GM12878 (cell line): ENCODE data around the gene GPER1. TPM values are rescaled to one million over a fixed set of nuclear protein-coding genes. Genes with fewer than 3 reads are reported as not detected.
A peak's percentile ranks its signal among the peaks of the same experiment; 100 is the strongest.

ENCODE experiments used
- ATAC-seq: fragments of 200-7000 bp; cut with Tn5 transposase; 3 replicates; pipeline ENCODE4 v1.9.1; 2020; ENCODE audit warnings: mild to moderate bottlenecking, moderate library complexity
- BruUV-seq: library from RNA; stranded (reverse); fragments of 400-500 nt; replicated peaks from 2 replicates; lab custom pipeline; 2021; lab: Mats Ljungman, UMichigan
- CTCF ChIA-PET: fragments of 300-600 bp; sonication (Branson Sonifier 250); formaldehyde crosslinking; extraction: SDS; loops from one replicate; lab custom pipeline; 2021; ENCODE audit warnings: inconsistent platforms; lab: Yijun Ruan, JAX
- POLR2A ChIA-PET: fragments of 350-600 bp; formaldehyde crosslinking; extraction: SDS; loops from one replicate; lab custom pipeline; 2021; ENCODE audit warnings: inconsistent platforms; lab: Charles Lee
- RAD21 ChIA-PET: fragments of 300-600 bp; sonication (Branson Sonifier 250); formaldehyde crosslinking; loops from one replicate; lab custom pipeline; 2023; ENCODE audit warnings: antibody characterized with exemption; ENCODE audit not compliant: unreplicated experiment; lab: Charles Lee
- SMC1A ChIA-PET: fragments of 300-600 bp; sonication (Branson Sonifier 250); formaldehyde crosslinking; loops from one replicate; lab custom pipeline; 2023; ENCODE audit not compliant: unreplicated experiment, uncharacterized antibody; lab: Charles Lee
- DNase-seq: peaks from one replicate; pipeline ENCODE4 v3.0.0-alpha.2; 2011; ENCODE audit warnings: low read depth, low spot score
- FAIRE-seq: peaks from 3 replicates; lab custom pipeline; 2011; peaks lifted over from hg19 to GRCh38; lab: Jason Lieb, UNC
- H2AFZ ChIP-seq: 2 replicates; pipeline ENCODE4 v1.6.0; 2011; ENCODE audit warnings: low read depth, low read length, control low read depth; ENCODE audit not compliant: control insufficient read depth
- H3K27ac ChIP-seq: 2 replicates; pipeline ENCODE4 v1.5.1; 2011; ENCODE audit warnings: control low read depth; ENCODE audit not compliant: control insufficient read depth, insufficient read depth
- H3K27me3 ChIP-seq, 2 experiments: replicated peaks in 1 of 2; 2 replicates each; pipeline versions ENCODE4 v1.6.0 to v1.6.1; 2011; ENCODE audit warnings: low read length in 1 of 2; ENCODE audit not compliant: control insufficient read depth in 2 of 2, insufficient read depth in 2 of 2
- H3K36me3 ChIP-seq, 2 experiments: 2 replicates each; pipeline ENCODE4 v1.5.1; 2011; ENCODE audit warnings: low read length in 1 of 2; ENCODE audit not compliant: control insufficient read depth in 2 of 2, insufficient read depth in 2 of 2
- H3K4me1 ChIP-seq: 2 replicates; pipeline ENCODE4 v1.6.1; 2011; ENCODE audit warnings: mild to moderate bottlenecking, low read length, moderate library complexity, mixed read lengths; ENCODE audit not compliant: control insufficient read depth, insufficient read depth
- H3K4me2 ChIP-seq: 2 replicates; pipeline ENCODE4 v1.6.0; 2011; ENCODE audit warnings: control low read depth; ENCODE audit not compliant: control insufficient read depth, insufficient read depth
- H3K4me3 ChIP-seq: fragments of 200-600 bp; sonication (generic); 2 replicates; pipeline ENCODE4 v1.5.1; 2016
- H3K79me2 ChIP-seq: 2 replicates; pipeline ENCODE4 v1.6.0; 2011; ENCODE audit warnings: low read length; ENCODE audit not compliant: control insufficient read depth, insufficient read depth
- H3K9ac ChIP-seq: 2 replicates; pipeline ENCODE4 v1.8.0; 2011; ENCODE audit warnings: low read length, control low read depth, mixed read lengths; ENCODE audit not compliant: control insufficient read depth, insufficient read depth
- H3K9me3 ChIP-seq: replicated peaks from 3 replicates; pipeline ENCODE4 v1.5.1; 2011; ENCODE audit warnings: mild to moderate bottlenecking, low read length; ENCODE audit not compliant: control insufficient read depth, insufficient read depth
- H4K20me1 ChIP-seq: 2 replicates; pipeline ENCODE4 v1.6.0; 2011; ENCODE audit not compliant: control insufficient read depth, insufficient read depth
- BHLHE40 ChIP-seq, 2 experiments: fragments of 450-650 bp in 1 of 2; IDR thresholded peaks; 2 replicates each; pipeline ENCODE4 v1.6.1; 2011 to 2017; ENCODE audit warnings: low read depth in 2 of 2, borderline replicate concordance in 1 of 2, improper control_type of control experiment in 1 of 2, low read length in 1 of 2, mild to moderate bottlenecking in 1 of 2
- CBX5 ChIP-seq: sonication (generic); IDR thresholded peaks from 2 replicates; pipeline ENCODE4 v1.6.1; 2016; ENCODE audit warnings: low read depth, moderate library complexity, mild to moderate bottlenecking, inconsistent platforms
- CHD4 ChIP-seq: fragments of 200-600 bp; sonication (generic); IDR thresholded peaks from 2 replicates; pipeline ENCODE4 v1.6.1; 2016; ENCODE audit warnings: mild to moderate bottlenecking
- CREM ChIP-seq: IDR thresholded peaks from 2 replicates; pipeline ENCODE4 v1.6.1; 2014; ENCODE audit warnings: antibody characterized with exemption, low read depth
- DPF2 ChIP-seq: fragments of 450-650 bp; IDR thresholded peaks from 2 replicates; pipeline ENCODE4 v1.6.1; 2017; ENCODE audit warnings: mild to moderate bottlenecking
- IKZF2 ChIP-seq, 2 experiments: fragments of 450-650 bp; IDR thresholded peaks; 2 replicates each; pipeline ENCODE4 v1.6.1; 2017; ENCODE audit warnings: mild to moderate bottlenecking in 2 of 2, moderate library complexity in 2 of 2
- KDM1A ChIP-seq: fragments of 200-600 bp; sonication (generic); IDR thresholded peaks from 2 replicates; pipeline ENCODE4 v1.6.1; 2016; ENCODE audit warnings: borderline replicate concordance
- NR2C2 ChIP-seq: IDR thresholded peaks from 2 replicates; pipeline ENCODE4 v1.6.1; 2011; ENCODE audit warnings: borderline replicate concordance, low read depth; ENCODE audit not compliant: control insufficient read depth, insufficient read length
- RCOR1 ChIP-seq: conservative IDR thresholded peaks from 2 replicates; pipeline ENCODE4 v1.6.1; 2012; ENCODE audit warnings: low read depth, low read length, improper control_type of control experiment
- SPI1 ChIP-seq: IDR thresholded peaks from 2 replicates; pipeline ENCODE4 v1.6.1; 2011; ENCODE audit warnings: low read depth, mild to moderate bottlenecking, low read length, moderate library complexity, borderline replicate concordance; ENCODE audit not compliant: insufficient read depth
- TCF12 ChIP-seq: IDR thresholded peaks from 2 replicates; pipeline ENCODE4 v1.6.1; 2011; ENCODE audit warnings: low read depth, mild to moderate bottlenecking, low read length
- ZNF622 ChIP-seq: fragments of 450-650 bp; IDR thresholded peaks from 2 replicates; pipeline ENCODE4 v1.6.1; 2017; ENCODE audit warnings: mild to moderate bottlenecking, inconsistent platforms
- WGBS: methylation state at CpG from one replicate; pipeline ENCODE4 v1.1.6; 2016; ENCODE audit warnings: low lambda C conversion rate; ENCODE audit not compliant: insufficient replicate concordance, insufficient coverage; ENCODE audit errors: missing lambda C conversion rate; 5-methylcytosine and 5-hydroxymethylcytosine counted together
- in situ Hi-C: fragments of 300-500 bp; cut with MboI; formaldehyde crosslinking; loops from 9 replicates; pipeline ENCODE4 v1.14.3; 2018; ENCODE audit warnings: mixed read lengths
- intact Hi-C: fragments of 100-400 bp; cut with micrococcal nuclease; formaldehyde crosslinking; loops from one replicate; pipeline ENCODE4 v1.14.2; 2022; ENCODE audit not compliant: unreplicated experiment
- polyA plus RNA-seq, 11 experiments: library from polyadenylated mRNA; depleted of rRNA in 4 of 11; unstranded in 6 of 11; stranded (reverse) in 5 of 11; fragments of >200 nt; fragmentation: Nextera tagmentation in 4 of 11; fragmentation: Illumina TruSeq in 1 of 11; extraction: Ambion mirVana in 4 of 11; extraction: Trizol in 1 of 11; gene quantifications; 1 replicate in 1 of 11; 2 replicates in 10 of 11; pipeline versions ENCODE4 v1.2.1 to v1.2.3, GENCODE V29; 2011 to 2016; ENCODE audit warnings: inconsistent platforms in 2 of 11, missing spikeins in 2 of 11, low read depth in 1 of 11
- total RNA-seq, 4 experiments: library from RNA; depleted of rRNA in 3 of 4; stranded (reverse); fragments of >200 nt in 3 of 4; fragmentation: Illumina TruSeq in 1 of 4; extraction: Trizol in 1 of 4; gene quantifications; 2 replicates each; pipeline versions ENCODE4 v1.2.1 to v1.2.3, GENCODE V29; 2013 to 2021
- TF ChIP-seq, protein P1 (sequence below): IDR thresholded peaks from 2 replicates; pipeline ENCODE4 v1.6.1; 2011; ENCODE audit warnings: mild to moderate bottlenecking, low read depth, low read length, moderate library complexity; ENCODE audit not compliant: insufficient replicate concordance

GPER1 gene
- total and polyA plus RNA-seq, 10 of the 15 experiments (the other 5 are each of a cell fraction or from before 2014, with no cell fraction given) = 0.03 to 6.5 (median 2.6) TPM

- ChIA-PET SMC1A (interaction anchor here (0.6 kb wide), 1 partner anchor 21 kb away, joined by 3 read pairs; no protein-coding TSS in a partner anchor), CTCF (interaction anchor here (0.8 to 2.9 kb wide), 3 partner anchors 10 to 114 kb away, joined by 3 to 6 read pairs (median 3); no protein-coding TSS in a partner anchor), RAD21 (no interaction called here), POLR2A (interaction anchor here (0.5 kb wide), 1 partner anchor 13 kb away, joined by 8 read pairs; no protein-coding TSS in a partner anchor)
- Histone ChIP-seq H3K27me3 (no peaks in the 10 kb centered on the region), H4K20me1 (no peaks in the 10 kb centered on the region), H3K4me1 (peaks cover 13% of the 10 kb centered on the region), H3K27ac (no peak overlapping the region), H3K9me3 (no peaks in the 10 kb centered on the region), H2AFZ (no peak overlapping the region), H3K9ac (no peak overlapping the region), H3K4me2 (no peak overlapping the region), H3K4me3 (no peak overlapping the region), H3K36me3 (peaks cover 4 to 5% of the 10 kb centered on the region in 2 experiments; a peak in 3 of 4 replicates), H3K79me2 (peaks cover 8% of the 10 kb centered on the region)
- ATAC-seq (no peak), FAIRE-seq (no peak), DNase-seq (no peak)
- in situ Hi-C loops = no loop called here
- intact Hi-C loops = no loop called here
- 78% methylated on average over 29 of the region's 36 CpGs for WGBS
- no TSS peak for BruUV-seq
- TF ChIP-seq ZNF622 = no peak
- 0 out of 2 replicates have a peak, but pooled peaks have one; percentile 30 for TF ChIP-seq TCF12
- peak in 1 of 2 experiments; percentile 34; a peak in 1 of 4 replicates for TF ChIP-seq BHLHE40 (IDR thresholded peaks at IDR 0.05; ENCODE audit: borderline replicate concordance in 1 of 2, low read depth in 2 of 2, low read length in 1 of 2)
Observed at GRCh38 chr7:1055956-1056784, 31.7 kb upstream of the GPER1 start.

DNA sequence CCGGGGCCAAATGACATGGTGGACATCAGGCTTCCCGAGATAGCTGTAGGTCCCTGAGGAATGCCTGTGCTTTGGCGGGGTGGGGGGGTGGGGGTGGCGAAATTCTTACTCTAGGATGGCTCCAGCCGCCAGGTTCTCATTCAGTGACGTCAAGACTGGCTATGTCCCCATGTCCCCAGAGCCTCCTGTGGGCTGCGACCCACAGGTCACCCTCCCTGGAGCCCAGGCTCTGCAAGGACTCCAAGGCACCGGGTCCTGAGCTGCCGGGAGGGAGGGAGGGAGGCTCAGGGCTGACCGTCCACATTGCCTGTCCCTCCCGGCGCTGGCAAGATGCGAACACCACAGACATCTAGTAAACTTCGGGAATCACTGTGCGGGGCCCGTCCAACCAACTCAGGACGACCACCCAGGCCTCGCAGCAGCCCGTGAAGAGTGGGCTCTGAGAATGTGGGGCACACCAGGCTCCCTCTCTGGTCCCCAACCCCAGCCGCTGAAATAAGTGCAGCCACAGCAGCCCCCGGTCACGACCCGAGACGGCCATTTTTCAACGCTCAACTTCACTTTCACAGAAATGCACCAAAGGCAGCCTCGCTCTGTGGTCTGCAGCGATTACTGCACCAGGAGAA is 31.0 kb upstream of the GPER1 start:
- Histone ChIP-seq H4K20me1 (no peaks in the 10 kb centered on the region), H3K27me3 (no peaks in the 10 kb centered on the region), H3K9me3 (no peaks in the 10 kb centered on the region), H3K79me2 (peaks cover 9% of the 10 kb centered on the region), H3K9ac (no peak overlapping the region), H3K4me1 (peaks cover 20% of the 10 kb centered on the region), H3K27ac (no peak overlapping the region), H2AFZ (no peak overlapping the region), H3K4me3 (no peak overlapping the region), H3K36me3 (peaks cover 4 to 5% of the 10 kb centered on the region in 2 experiments; a peak in 3 of 4 replicates), H3K4me2 (no peak overlapping the region)
- FAIRE-seq = no peak
- CTCF ChIA-PET = interaction anchor here (2.9 kb wide), 1 partner anchor 9 kb away, joined by 6 read pairs; no protein-coding TSS in a partner anchor
- no TSS peak for BruUV-seq
- SMC1A ChIA-PET = no interaction called here
- in situ Hi-C loops (no loop called here), intact Hi-C loops (loop anchor here (1.0 kb wide), 1 partner anchor 11 kb away; no protein-coding TSS in a partner anchor)
- RAD21 ChIA-PET = interaction anchor here (0.6 kb wide), 1 partner anchor 82 kb away, joined by 3 read pairs; no protein-coding TSS in a partner anchor
- ATAC-seq = no peak
- no peak for DNase-seq
- POLR2A ChIA-PET = interaction anchor here (1.6 kb wide), 1 partner anchor 13 kb away, joined by 8 read pairs; the partner anchor contains the start of gene GPR146
- WGBS = 95% methylated on average over 23 of the region's 27 CpGs
- TF ChIP-seq KDM1A (no peak), SPI1 (no peak), NR2C2 (no peak), CBX5 (no peak), BHLHE40 (IDR thresholded peaks at IDR 0.05; ENCODE audit: borderline replicate concordance in 1 of 2, low read depth in 2 of 2, low read length in 1 of 2) (no peak), CHD4 (no peak), RCOR1 (no peak), CREM (no peak), DPF2 (no peak), IKZF2 (IDR thresholded peaks at IDR 0.05) (no peak)
- TF ChIP-seq, protein P1, sequence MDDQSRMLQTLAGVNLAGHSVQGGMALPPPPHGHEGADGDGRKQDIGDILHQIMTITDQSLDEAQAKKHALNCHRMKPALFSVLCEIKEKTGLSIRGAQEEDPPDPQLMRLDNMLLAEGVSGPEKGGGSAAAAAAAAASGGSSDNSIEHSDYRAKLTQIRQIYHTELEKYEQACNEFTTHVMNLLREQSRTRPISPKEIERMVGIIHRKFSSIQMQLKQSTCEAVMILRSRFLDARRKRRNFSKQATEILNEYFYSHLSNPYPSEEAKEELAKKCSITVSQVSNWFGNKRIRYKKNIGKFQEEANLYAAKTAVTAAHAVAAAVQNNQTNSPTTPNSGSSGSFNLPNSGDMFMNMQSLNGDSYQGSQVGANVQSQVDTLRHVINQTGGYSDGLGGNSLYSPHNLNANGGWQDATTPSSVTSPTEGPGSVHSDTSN = no peak
